Measurements from ENCODE around the gene LIN7B. TPM values are rescaled to one million over a fixed set of nuclear protein-coding genes. Genes with fewer than 3 reads are reported as not detected.

Gene LIN7B
- total RNA-seq, 4 donors from 2014 or later: 20.0 to 39.8 (median 32.3) TPM

- Histone ChIP-seq H3K27me3 (no peaks in the 10 kb centered on the region), H3K4me3 (no peak overlapping the region), H3K4me1 (peaks cover 12% of the 10 kb centered on the region), H3K36me3 (peaks cover 89% of the 10 kb centered on the region), H3K27ac (peak overlapping the region; percentile 37), H3K9me3 (no peaks in the 10 kb centered on the region)
- WGBS: 47% methylated on average over 8 of the region's 8 CpGs
- no peak for TF ChIP-seq POLR2AphosphoS5 (IDR thresholded peaks at IDR 0.05)
- TF ChIP-seq, protein P1, sequence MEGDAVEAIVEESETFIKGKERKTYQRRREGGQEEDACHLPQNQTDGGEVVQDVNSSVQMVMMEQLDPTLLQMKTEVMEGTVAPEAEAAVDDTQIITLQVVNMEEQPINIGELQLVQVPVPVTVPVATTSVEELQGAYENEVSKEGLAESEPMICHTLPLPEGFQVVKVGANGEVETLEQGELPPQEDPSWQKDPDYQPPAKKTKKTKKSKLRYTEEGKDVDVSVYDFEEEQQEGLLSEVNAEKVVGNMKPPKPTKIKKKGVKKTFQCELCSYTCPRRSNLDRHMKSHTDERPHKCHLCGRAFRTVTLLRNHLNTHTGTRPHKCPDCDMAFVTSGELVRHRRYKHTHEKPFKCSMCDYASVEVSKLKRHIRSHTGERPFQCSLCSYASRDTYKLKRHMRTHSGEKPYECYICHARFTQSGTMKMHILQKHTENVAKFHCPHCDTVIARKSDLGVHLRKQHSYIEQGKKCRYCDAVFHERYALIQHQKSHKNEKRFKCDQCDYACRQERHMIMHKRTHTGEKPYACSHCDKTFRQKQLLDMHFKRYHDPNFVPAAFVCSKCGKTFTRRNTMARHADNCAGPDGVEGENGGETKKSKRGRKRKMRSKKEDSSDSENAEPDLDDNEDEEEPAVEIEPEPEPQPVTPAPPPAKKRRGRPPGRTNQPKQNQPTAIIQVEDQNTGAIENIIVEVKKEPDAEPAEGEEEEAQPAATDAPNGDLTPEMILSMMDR (IDR thresholded peaks at IDR 0.05): peak; percentile 98 to 99
- DNase-seq (ENCODE audit: low spot score in 2 of 2): peak in 1 of 2 donors; percentile 78
These were observed 16.5 kb upstream of the LIN7B start for GRCh38 chr19:49097453-49098288.

- Histone ChIP-seq H3K27ac (peak overlapping the region; percentile 45), H3K4me1 (peaks cover 12% of the 10 kb centered on the region), H3K4me3 (no peak overlapping the region), H3K36me3 (peaks cover 89% of the 10 kb centered on the region), H3K27me3 (no peaks in the 10 kb centered on the region), H3K9me3 (no peaks in the 10 kb centered on the region)
- no peak for DNase-seq (ENCODE audit: low spot score in 2 of 2)
- 82% methylated on average over 4 of the region's 4 CpGs for WGBS
- TF ChIP-seq POLR2AphosphoS5 (IDR thresholded peaks at IDR 0.05) (no peak), POLR2A (IDR thresholded peaks at IDR 0.05) (no peak), EP300 (IDR thresholded peaks at IDR 0.05) (no peak)
- TF ChIP-seq, protein P1 (IDR thresholded peaks at IDR 0.05): no peak
These were observed 15.4 kb upstream of the LIN7B start for GRCh38 chr19:49098795-49099194.

DNA sequence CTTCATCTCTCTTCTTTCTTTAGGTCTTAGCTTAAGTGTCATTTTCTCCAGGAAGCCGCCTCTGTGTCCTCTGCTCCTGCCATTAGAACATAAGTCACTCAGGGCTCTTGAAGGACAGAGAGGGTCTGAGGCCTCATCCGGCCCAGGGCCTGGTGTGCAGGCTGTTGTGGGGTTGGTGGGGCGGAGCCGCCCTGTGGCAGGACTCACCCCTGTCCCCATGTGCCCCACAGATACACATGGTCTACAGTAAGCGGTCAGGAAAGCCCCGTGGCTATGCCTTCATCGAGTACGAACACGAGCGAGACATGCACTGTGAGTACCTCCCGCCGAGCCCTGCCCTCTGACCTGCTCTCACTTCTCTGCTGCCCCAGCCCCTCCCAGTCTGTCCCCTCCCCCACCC lies 13.0 kb upstream of the LIN7B start:
- WGBS: 75% methylated on average over 12 of the region's 12 CpGs
- no peak for DNase-seq (ENCODE audit: low spot score in 2 of 2)
- no peak for TF ChIP-seq EP300 (IDR thresholded peaks at IDR 0.05)
- no peak for TF ChIP-seq POLR2AphosphoS5 (IDR thresholded peaks at IDR 0.05)
- no peak for TF ChIP-seq POLR2A (IDR thresholded peaks at IDR 0.05)
- TF ChIP-seq, protein P1 (IDR thresholded peaks at IDR 0.05): no peak
- no peaks in the 10 kb centered on the region for H3K9me3 ChIP-seq
- peaks cover 12% of the 10 kb centered on the region for H3K4me1 ChIP-seq
- no peak overlapping the region for H3K4me3 ChIP-seq
- H3K27ac ChIP-seq: no peak overlapping the region
- no peaks in the 10 kb centered on the region for H3K27me3 ChIP-seq
- H3K36me3 ChIP-seq: peaks cover 92% of the 10 kb centered on the region

DNA sequence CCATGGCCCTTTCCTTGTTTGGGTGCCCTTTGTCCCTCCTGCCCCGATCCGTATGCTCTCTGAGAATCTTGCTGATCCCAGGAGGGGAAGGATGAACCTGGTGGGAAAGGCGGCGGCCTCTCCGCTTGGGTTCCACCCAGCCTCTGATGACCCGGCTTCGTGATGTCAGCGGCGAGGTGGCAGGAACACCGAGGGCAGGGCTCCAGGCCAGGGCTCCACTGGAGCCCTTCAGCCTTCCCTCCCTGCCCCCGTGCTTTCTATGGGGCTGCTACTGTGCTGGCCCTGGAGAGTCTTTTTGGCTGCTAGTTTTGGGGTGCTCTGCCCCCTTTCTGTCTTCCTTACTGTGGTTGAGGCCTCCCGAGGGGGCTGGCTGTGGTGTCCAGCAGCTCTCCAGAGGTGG lies 11.9 kb upstream of the LIN7B start:
- TF ChIP-seq POLR2AphosphoS5 (IDR thresholded peaks at IDR 0.05) (no peak), EP300 (IDR thresholded peaks at IDR 0.05) (no peak), POLR2A (IDR thresholded peaks at IDR 0.05) (no peak)
- TF ChIP-seq, protein P1 (IDR thresholded peaks at IDR 0.05): no peak
- Histone ChIP-seq H3K4me1 (peaks cover 16% of the 10 kb centered on the region), H3K27ac (no peak overlapping the region), H3K27me3 (no peaks in the 10 kb centered on the region), H3K36me3 (peaks cover 94% of the 10 kb centered on the region), H3K9me3 (no peaks in the 10 kb centered on the region), H3K4me3 (no peak overlapping the region)
- DNase-seq (ENCODE audit: low spot score in 2 of 2): no peak
- 88% methylated on average over 12 of the region's 12 CpGs for WGBS

- DNase-seq (ENCODE audit: low spot score in 2 of 2): no peak
- Histone ChIP-seq H3K4me1 (peaks cover 8% of the 10 kb centered on the region), H3K36me3 (peaks cover 100% of the 10 kb centered on the region), H3K4me3 (no peak overlapping the region), H3K27me3 (no peaks in the 10 kb centered on the region), H3K9me3 (no peaks in the 10 kb centered on the region), H3K27ac (no peak overlapping the region)
- TF ChIP-seq, protein P1 (IDR thresholded peaks at IDR 0.05): no peak
- TF ChIP-seq POLR2A (IDR thresholded peaks at IDR 0.05) (no peak), POLR2AphosphoS5 (IDR thresholded peaks at IDR 0.05) (no peak), EP300 (IDR thresholded peaks at IDR 0.05) (no peak)
- WGBS: 84% methylated on average over 32 of the region's 33 CpGs
These were observed 10.7 kb upstream of the LIN7B start for GRCh38 chr19:49103331-49104085.

Measured in suprapubic skin (tissue), 4 donors.